ENCODE results near the gene KCNQ1.

Gene KCNQ1

GRCh38 chr11:2570841-2571597 lies 126.2 kb downstream of the KCNQ1 start:
- no peak for DNase-seq

DNA sequence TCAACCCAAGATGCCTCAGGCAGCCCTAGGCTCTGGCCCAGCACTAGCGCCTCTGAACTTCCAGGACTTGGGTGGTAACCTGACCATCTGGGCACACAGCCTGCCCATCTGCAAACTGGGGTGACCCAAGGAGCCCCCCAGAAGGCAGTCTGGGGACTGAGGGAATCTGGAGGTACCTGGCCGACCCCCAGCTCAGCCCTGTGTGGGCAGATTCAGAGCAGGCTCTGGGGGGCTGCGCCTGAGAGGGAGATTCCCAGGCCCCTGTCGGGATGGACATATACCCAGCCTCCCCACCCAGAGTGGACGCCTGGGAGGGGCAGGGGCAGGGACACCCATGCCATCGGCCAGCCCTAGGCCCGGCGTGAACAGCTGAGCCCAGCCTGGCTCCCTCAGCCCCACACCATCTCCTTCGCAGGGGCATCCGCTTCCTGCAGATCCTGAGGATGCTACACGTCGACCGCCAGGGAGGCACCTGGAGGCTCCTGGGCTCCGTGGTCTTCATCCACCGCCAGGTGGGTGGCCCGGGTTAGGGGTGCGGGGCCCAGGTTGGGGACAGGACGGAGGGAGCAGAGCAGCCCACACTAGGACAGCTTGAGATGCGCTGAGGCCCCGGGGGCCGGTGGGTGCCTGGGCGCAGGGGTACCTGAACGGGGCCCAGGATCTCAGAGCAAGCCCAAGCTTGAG lies 126.9 kb downstream of the KCNQ1 start:
- no peak for DNase-seq

- no peak for DNase-seq
These were observed 127.9 kb downstream of the KCNQ1 start for GRCh38 chr11:2572491-2573239.

DNA sequence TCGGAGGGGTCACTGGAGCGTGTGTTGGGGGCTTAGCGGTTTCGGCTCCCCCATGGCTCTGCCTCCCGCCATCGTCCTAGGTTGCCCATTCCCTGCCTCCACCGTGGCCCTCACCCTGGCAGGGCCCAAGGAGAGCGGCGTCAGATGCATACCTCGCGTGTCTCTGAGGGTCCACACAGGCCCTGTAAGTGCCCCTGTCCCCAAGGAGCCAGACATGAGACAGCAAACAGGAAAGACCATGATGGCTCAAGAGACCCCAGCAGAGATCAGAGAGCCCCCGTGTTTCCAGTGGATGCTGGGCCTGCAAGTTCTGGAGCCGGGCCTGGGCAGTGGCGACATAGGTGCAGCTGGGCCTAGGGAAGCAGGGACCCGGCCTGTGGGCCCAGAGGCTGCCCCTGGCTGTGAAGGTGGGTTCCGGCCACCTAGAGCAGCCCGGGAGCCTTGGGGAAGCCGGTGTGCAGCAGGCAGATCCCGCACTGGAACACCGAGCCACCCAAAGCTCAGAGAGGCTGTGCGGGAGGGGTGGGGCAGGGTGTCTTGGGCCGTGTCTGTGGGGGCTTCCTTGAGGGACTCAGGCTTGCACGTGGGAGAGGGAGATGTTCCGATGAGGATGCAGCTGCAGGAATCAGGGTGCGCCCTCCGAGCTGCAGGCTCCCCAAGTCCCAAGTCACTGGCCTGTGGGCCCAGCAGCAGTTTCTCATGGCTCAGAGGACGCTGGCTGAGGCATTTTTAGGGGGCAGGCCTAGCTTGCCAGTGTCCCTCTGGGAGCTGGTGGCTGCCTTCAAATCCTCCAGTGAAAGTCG lies 128.6 kb downstream of the KCNQ1 start:
- no peak for DNase-seq

DNA sequence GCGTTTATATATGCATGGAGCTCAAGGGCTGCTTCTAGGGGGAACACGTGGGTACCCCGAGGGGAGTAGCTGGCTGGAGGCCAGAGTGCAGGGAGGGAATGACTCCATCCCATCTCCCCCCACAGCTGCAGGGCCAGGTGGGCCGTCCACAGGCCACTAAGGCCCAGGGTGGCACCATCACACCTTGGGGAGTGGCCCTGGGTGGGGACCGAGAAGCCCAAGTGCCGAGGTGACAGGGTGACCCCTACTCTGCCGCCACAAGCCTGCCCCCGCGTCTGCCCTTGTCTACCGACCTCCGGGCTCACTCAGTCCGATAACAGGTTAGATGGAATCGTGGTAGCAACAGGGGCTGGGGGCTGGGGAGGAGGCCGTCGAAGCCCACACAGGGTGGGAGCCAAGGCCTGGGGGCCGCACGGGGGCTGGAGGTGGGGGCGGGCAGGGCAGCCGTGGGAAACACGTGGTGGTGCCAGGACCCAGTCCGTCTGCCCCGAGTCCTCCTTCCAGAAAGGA lies 129.3 kb downstream of the KCNQ1 start:
- no peak for DNase-seq

- DNase-seq: no peak
These were observed 130.0 kb downstream of the KCNQ1 start for GRCh38 chr11:2574553-2575535.

- DNase-seq: no peak
These were observed 130.8 kb downstream of the KCNQ1 start for GRCh38 chr11:2575591-2576051.

DNA sequence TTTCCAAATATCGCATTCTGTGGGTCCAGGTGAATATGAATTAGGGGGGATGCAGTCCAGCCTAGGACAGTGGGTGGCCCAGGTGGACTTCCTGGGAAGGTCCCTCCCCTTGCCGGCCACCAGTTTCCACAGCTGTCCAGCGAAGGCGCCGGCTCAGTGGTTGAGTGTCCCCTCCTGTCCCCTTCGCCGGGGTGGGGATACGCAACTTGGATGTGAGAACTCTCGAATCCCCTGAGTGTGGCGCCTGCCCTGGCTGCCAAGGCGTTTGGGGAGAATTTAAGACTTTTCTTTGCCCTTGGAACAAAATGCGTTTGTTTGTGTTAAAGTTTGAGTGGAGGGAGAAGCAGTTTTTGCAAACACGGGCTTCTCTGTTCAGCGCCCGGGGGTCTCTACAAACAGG lies 131.3 kb downstream of the KCNQ1 start:
- DNase-seq: no peak

DNA sequence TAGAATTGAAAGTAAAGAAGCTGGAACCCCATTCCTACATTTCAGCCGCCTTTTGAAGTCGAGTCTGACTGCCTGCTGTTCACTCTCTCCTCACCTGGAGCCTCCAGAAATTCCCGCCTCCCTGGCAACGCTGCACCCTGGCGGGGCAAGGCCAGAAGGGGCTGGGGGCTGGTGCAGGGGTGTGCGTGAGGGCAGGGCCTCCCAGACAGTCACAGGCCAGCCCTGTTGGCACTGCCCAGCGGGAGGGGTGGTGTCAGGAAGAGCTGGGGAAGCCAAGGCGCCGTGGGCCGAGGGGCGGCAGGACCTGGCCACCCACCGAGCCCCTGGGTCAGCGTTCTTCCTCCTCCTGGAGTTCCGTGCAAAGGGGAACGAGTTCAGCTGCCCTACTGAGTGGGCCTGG lies 131.7 kb downstream of the KCNQ1 start:
- DNase-seq: no peak

GRCh38 chr11:2577031-2577990 lies 132.5 kb downstream of the KCNQ1 start:
- no peak for DNase-seq

GRCh38 chr11:2577991-2578928 lies 133.5 kb downstream of the KCNQ1 start:
- no peak for DNase-seq

DNA sequence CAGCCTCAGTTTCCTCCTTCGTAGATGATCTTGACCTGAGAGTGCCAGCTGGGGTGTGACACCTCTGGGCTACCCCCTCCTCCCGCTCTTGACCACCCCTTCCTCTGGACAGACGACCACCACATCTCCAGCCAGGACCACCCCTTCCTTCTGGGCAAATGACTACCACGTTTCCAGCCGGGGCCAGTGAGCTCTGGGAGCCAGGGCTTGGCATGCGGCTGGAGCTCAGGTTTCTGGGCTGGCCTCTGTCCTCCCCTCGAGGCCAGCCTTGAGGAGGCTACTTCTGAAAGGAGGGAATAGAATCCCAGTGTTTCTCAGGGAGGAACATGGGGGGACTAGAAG lies 134.1 kb downstream of the KCNQ1 start:
- no peak for DNase-seq

DNA sequence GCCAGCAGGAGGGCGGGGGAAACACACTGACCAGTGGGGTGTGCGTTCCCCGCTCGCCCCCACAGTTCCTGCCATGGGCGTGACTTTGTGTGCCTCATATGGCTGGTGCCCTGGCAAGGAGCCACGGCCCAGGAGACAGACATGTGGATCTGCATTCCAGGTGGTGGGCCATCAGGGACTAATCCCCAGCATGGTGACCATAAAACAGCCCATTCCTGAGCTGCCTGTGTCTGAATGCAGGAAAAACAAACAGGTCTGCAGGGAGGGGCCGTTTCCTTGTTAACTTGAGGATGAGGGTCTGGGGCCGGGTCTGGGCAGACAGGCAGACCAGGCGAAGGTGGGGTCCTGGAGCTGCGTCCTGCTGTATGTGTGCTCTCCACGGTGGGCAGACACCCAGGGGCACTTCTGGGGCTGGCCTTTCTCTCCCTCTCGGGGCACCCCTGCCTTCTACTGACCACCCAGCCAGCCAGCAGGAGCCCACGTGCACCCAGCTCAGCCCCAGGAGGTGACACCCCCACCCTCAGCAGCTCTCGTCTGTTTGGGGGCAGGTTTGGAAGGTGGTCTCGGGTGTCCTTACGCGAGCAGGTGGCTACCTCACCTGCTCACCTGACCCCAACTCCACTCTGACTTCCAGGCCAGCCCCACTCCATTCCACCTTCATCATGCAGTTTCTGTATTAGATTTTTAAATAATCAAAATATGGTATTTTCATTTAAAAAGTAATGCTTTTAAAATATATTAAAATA lies 134.7 kb downstream of the KCNQ1 start:
- no peak for DNase-seq

DNA sequence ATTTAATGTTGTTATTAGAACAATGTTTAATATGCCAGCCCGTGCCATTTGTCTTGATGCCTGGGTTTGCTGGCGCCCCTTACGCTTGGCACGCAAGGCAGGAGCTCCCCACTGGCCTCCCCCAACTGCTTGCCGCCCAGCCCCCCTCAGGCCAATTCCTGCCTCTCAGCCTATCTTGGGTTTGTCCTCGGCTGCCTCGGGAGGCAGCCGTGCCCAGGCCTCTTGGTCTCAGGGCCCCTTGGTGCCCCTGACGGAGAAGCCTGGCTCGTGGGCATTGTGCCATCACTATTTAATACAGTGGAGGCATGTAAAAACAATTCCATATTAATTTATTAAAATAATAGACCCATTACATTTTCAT lies 135.2 kb downstream of the KCNQ1 start:
- no peak for DNase-seq

GRCh38 chr11:2580571-2581001 lies 135.8 kb downstream of the KCNQ1 start:
- peak; percentile 40 for DNase-seq

DNA sequence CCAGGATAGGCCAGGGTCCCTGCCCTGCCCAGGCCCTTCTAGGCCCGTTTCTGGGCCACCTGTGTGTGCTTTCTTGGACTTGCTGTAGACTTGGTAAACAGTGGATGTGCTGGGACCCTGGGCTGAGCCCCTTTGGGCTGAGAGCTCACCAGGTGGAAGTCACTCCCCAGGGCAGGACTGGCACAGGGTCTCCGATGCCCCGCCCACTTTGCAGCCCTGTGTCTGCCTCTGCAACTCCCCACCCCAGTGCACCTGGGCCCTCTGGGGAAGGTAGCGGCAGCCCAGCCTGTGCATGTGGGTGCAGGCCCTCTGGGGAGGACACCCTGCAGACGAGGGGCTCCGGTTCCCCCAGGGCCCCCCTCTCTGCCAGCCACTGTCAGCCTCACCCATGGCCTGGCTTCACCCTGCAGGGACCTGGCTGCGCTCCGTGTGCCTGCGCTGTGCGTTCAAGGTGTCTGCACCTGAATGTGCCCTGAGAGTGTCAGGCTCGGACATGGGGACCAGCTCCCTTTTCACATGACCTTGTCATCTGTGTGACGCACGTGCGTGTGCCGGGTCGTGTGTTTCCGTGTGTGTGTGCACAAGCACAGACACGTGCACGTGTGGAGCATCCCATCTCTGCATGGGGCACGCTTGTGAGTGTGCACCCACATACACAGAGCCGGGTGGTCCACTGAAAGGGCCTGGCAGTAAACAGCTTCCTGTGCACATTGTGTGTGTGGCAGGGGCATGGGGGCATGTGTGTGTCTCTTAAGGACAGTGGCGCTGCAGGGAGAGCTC lies 136.5 kb downstream of the KCNQ1 start:
- DNase-seq: peak; percentile 40

GRCh38 chr11:2581931-2582350 lies 137.1 kb downstream of the KCNQ1 start:
- DNase-seq: peak; percentile 36

Measured in activated CD8-positive, alpha-beta memory T cell treated with anti-CD3 and anti-CD28 coated beads, Interleukin-2, amount 50 U/mL, for 48 hours (primary cell).